Vagina (tissue), 2 donors: ENCODE measurements around the gene DXO. TPM values are rescaled to one million over a fixed set of nuclear protein-coding genes. Genes with fewer than 3 reads are reported as not detected.
"Not testable (repeated sequence)": the region's sequence is repeated elsewhere in the genome, so short reads cannot be mapped to it uniquely, and the experiment has no call there.

Source experiments
- DNase-seq, 2 donors: peaks; one replicate each; pipeline ENCODE4 v3.0.0-alpha.2; 2017; ENCODE audit errors: extremely low spot score in 2 of 2
- H3K27ac ChIP-seq: fragments of 200-600 bp; sonication (generic); one replicate; pipeline ENCODE4 v1.5.1; 2019
- H3K27me3 ChIP-seq: fragments of 200-600 bp; sonication (generic); one replicate; pipeline ENCODE4 v1.5.1; 2019
- H3K36me3 ChIP-seq, 2 donors: fragments of 200-600 bp; sonication (generic); one replicate each; pipeline ENCODE4 v1.5.1; 2017 to 2019
- H3K4me1 ChIP-seq: fragments of 200-600 bp; sonication (generic); one replicate; pipeline ENCODE4 v1.5.1; 2019
- H3K4me3 ChIP-seq, 2 donors: fragments of 200-600 bp; sonication (generic); 1 replicate in 1 of 2; 2 replicates in 1 of 2; pipeline ENCODE4 v1.5.1; 2016 to 2019
- H3K9me3 ChIP-seq: fragments of 200-600 bp; sonication (generic); one replicate; pipeline ENCODE4 v1.5.1; 2019
- POLR2A ChIP-seq, 2 donors: fragments of 450-650 bp; IDR thresholded peaks; one replicate each; pipeline ENCODE4 v1.6.1; 2017; ENCODE audit warnings: antibody characterized with exemption in 2 of 2, mild to moderate bottlenecking in 2 of 2, moderate library complexity in 2 of 2
- POLR2AphosphoS5 ChIP-seq, 2 donors: sonication (generic); formaldehyde crosslinking; IDR thresholded peaks; one replicate each; pipeline ENCODE4 v1.9.0; 2017; ENCODE audit warnings: antibody characterized with exemption in 2 of 2, mild to moderate bottlenecking in 2 of 2, low read depth in 1 of 2; ENCODE audit not compliant: insufficient read depth in 1 of 2
- intact Hi-C: fragments of 100-400 bp; cut with DNase I; formaldehyde crosslinking; loops from one replicate; pipeline ENCODE4 v1.15.1; 2023
- total RNA-seq: library from RNA; depleted of rRNA; stranded (reverse); fragments of >200 nt; gene quantifications from one replicate; pipeline ENCODE4 v1.2.3, GENCODE V29; 2016
- TF ChIP-seq, protein P1 (sequence below), 3 experiments: fragments of 450-650 bp in 2 of 3; fragments of 200-600 bp in 1 of 3; sonication (generic) in 1 of 3; IDR thresholded peaks; one replicate each; pipeline ENCODE4 v1.5.1; 2017 to 2019; ENCODE audit warnings: antibody characterized with exemption in 3 of 3, mild to moderate bottlenecking in 2 of 3, moderate library complexity in 2 of 3

Gene DXO
- total RNA-seq, 1 donor from 2014 or later: 15.5 TPM

DNA sequence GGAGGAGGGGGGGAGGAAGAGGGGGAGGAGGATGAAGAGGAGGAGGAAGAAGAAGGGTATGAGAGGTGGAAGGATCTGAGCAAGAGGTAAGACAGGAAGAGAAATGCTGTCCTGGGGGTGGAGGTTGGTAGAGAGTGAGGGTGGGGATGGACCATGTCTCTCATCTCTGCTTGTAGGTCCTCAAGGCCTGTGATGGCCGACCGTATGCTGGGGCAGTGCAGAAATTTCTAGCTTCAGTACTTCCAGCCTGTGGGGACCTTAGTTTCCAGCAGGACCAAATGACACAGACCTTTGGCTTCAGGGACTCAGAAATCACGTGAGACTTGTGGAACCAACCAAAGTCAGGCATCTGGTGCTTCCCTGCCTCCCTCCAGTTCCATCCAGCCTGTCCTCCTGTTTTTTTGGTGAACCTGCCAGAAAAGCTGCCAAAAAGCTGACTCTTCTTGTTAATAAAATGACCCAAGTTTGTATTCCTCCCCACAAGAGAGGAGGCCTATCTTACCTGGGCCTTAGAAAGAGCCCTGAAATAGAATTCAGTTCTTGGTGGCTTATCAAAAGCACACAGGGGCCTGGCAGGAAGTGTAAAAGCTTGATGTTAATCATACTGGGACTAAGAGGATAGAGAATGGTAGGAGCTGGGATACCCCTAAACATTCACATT is 7.4 kb upstream of the DXO start:
- DNase-seq: no peak
- no peaks in the 10 kb centered on the region for H3K27me3 ChIP-seq
- TF ChIP-seq, protein P1, sequence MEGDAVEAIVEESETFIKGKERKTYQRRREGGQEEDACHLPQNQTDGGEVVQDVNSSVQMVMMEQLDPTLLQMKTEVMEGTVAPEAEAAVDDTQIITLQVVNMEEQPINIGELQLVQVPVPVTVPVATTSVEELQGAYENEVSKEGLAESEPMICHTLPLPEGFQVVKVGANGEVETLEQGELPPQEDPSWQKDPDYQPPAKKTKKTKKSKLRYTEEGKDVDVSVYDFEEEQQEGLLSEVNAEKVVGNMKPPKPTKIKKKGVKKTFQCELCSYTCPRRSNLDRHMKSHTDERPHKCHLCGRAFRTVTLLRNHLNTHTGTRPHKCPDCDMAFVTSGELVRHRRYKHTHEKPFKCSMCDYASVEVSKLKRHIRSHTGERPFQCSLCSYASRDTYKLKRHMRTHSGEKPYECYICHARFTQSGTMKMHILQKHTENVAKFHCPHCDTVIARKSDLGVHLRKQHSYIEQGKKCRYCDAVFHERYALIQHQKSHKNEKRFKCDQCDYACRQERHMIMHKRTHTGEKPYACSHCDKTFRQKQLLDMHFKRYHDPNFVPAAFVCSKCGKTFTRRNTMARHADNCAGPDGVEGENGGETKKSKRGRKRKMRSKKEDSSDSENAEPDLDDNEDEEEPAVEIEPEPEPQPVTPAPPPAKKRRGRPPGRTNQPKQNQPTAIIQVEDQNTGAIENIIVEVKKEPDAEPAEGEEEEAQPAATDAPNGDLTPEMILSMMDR (IDR thresholded peaks at IDR 0.05): no peak
- no peak for TF ChIP-seq POLR2AphosphoS5 (IDR thresholded peaks at IDR 0.05; ENCODE audit: insufficient read depth in 1 of 2, low read depth in 1 of 2)
- TF ChIP-seq POLR2A (IDR thresholded peaks at IDR 0.05): no peak
- H3K36me3 ChIP-seq: no peaks in the 10 kb centered on the region
- H3K27ac ChIP-seq: no peak overlapping the region
- H3K4me3 ChIP-seq: no peak overlapping the region
- intact Hi-C loops: loop anchor here (10.0 kb wide), 1 partner anchor 995 kb away; no protein-coding TSS in a partner anchor
- peaks cover 4% of the 10 kb centered on the region for H3K4me1 ChIP-seq
- H3K9me3 ChIP-seq: no peaks in the 10 kb centered on the region

DNA sequence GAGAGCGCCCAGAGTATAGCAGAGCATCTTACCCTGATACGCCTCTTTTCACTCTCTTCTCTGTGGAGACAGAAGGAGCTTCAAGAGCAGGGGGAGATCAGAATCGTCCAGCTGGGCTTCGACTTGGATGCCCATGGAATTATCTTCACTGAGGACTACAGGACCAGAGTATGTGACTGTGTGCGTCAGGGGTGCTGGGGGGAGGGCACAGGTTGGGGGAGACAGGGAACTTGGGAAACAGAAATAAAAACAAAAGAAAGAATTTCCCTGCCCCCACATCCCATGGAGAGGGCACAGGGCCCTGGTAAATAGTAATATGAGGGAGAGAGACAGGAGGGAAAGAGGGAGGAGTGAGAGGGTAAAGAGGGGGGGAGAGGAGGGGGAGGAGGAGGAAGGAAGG is 6.9 kb upstream of the DXO start:
- Histone ChIP-seq H3K4me1 (peaks cover 9% of the 10 kb centered on the region), H3K27ac (no peak overlapping the region), H3K9me3 (no peaks in the 10 kb centered on the region), H3K36me3 (no peaks in the 10 kb centered on the region), H3K27me3 (no peaks in the 10 kb centered on the region), H3K4me3 (no peak overlapping the region)
- DNase-seq: no peak
- TF ChIP-seq, protein P1 (IDR thresholded peaks at IDR 0.05): no peak
- no peak for TF ChIP-seq POLR2A (IDR thresholded peaks at IDR 0.05)
- TF ChIP-seq POLR2AphosphoS5 (IDR thresholded peaks at IDR 0.05; ENCODE audit: insufficient read depth in 1 of 2, low read depth in 1 of 2): no peak
- intact Hi-C loops: loop anchor here (10.0 kb wide), 1 partner anchor 996 kb away; no protein-coding TSS in a partner anchor

DNA sequence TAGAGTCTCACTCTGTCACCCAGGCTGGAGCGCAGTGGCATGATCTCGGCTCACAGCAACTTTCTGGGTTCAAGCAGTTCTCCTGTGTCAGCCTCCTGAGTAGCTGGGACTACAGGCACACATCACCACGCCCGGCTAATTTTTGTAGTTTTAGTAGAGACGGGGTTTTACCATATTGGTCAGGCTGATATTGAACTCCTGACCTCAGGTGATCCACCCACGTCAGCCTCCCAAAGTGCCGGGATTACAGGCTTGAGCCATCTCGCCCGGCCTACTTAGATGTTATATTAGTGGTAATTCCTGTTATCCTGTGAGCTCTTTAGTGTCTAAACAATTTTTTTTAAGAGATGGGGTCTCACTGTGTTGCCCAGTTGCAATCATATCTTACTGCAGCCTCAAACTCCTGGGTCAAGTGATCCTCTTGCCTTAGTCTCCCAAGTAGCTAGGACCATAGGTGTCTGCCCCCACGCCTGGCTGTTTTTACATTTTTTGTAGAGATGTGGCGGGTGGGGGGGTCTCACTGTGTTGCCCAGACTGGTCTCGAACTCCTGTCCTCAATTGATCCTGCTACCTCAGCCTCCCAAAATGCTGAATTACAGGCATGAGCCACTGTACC is 6.0 kb upstream of the DXO start:
- no peak overlapping the region for H3K4me3 ChIP-seq
- H3K36me3 ChIP-seq: no peaks in the 10 kb centered on the region
- peaks cover 18% of the 10 kb centered on the region for H3K4me1 ChIP-seq
- DNase-seq: no peak
- H3K27ac ChIP-seq: no peak overlapping the region
- no peaks in the 10 kb centered on the region for H3K27me3 ChIP-seq
- no peak for TF ChIP-seq POLR2A (IDR thresholded peaks at IDR 0.05)
- TF ChIP-seq POLR2AphosphoS5 (IDR thresholded peaks at IDR 0.05; ENCODE audit: insufficient read depth in 1 of 2, low read depth in 1 of 2): no peak
- TF ChIP-seq, protein P1 (IDR thresholded peaks at IDR 0.05): no peak
- H3K9me3 ChIP-seq: no peaks in the 10 kb centered on the region
- intact Hi-C loops: loop anchor here (10.0 kb wide), 1 partner anchor 997 kb away; no protein-coding TSS in a partner anchor

DNA sequence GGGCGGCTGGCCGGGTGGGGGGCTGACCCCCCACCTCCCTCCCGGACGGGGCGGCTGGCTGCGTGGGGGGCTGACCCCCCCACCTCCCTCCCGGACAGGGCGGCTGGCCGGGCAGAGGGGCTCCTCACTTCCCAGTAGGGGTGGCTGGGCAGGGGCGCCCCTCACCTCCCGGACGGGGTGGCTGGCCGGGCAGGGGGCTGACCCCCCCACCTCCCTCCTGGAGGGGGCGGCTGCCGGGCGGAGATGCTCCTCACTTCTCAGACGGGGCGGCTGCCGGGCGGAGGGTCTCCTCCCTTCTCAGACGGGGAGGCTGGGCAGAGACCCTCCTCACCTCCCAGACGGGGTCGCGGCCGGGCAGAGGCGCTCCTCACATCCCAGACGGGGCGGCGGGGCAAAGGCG is 4.1 kb upstream of the DXO start:
- not testable (repeated sequence) for H3K27me3 ChIP-seq, H3K36me3 ChIP-seq, H3K4me3 ChIP-seq, H3K27ac ChIP-seq, DNase-seq, H3K9me3 ChIP-seq
- intact Hi-C loops: loop anchor here (10.0 kb wide), 1 partner anchor 999 kb away; no protein-coding TSS in a partner anchor
- peaks cover 29% of the 10 kb centered on the region for H3K4me1 ChIP-seq

DNA sequence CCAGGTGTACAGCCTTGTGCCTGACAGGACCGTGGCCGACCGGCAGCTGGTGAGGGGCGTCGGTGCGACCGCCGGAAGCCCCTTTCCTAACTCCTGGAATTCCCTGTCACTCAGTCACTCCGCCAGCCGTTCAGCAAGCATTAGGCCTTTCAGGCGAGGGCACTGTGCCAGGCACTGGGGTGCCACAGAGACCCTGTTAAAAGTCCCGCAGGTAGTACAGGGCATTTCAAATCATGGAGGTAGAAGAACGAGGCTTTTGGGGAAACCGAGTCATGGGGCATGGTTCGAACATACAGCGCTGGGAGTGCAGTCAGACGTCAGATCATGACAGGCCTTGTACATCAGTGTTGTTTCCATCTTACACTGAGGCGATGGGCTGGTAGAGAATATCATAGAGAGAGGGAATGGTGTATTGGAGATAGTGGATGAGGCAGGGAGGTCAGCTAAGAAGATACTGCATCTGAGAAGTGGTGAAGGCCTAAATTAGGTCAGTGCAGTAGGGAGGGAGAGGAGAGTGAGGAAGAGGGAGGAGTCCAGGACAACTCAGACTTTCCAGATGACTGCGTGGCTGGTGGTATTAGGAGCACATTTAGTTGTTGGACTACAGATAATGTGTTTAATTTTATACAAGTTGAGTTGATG is 892 bp upstream of the DXO start:
- intact Hi-C loops: loop anchor here (10.0 kb wide), 1 partner anchor 1002 kb away; no protein-coding TSS in a partner anchor
- Histone ChIP-seq H3K9me3 (no peaks in the 10 kb centered on the region), H3K4me3 (peak overlapping the region; percentile 74 to 76), H3K27me3 (no peaks in the 10 kb centered on the region), H3K4me1 (peaks cover 42% of the 10 kb centered on the region), H3K27ac (peak overlapping the region; percentile 95), H3K36me3 (peaks cover 0 to 22% of the 10 kb centered on the region in 2 donors)
- TF ChIP-seq, protein P1 (IDR thresholded peaks at IDR 0.05): no peak
- TF ChIP-seq POLR2A (IDR thresholded peaks at IDR 0.05) (no peak), POLR2AphosphoS5 (IDR thresholded peaks at IDR 0.05; ENCODE audit: insufficient read depth in 1 of 2, low read depth in 1 of 2) (no peak)
- DNase-seq: no peak
